GM23338 (cell line): ENCODE measurements around the gene LPP. TPM values are rescaled to one million over a fixed set of nuclear protein-coding genes. Genes with fewer than 3 reads are reported as not detected.

Experiments
- ATAC-seq: fragments of 200-7000 bp; cut with Tn5 transposase; 3 replicates; pipeline ENCODE4 v1.9.1; 2020
- DNase-seq: peaks from one replicate; pipeline ENCODE4 v3.0.0-alpha.2; 2015; ENCODE audit warnings: low spot score
- H2AFZ ChIP-seq: fragments of 200-600 bp; sonication (generic); 2 replicates; pipeline ENCODE4 v1.8.0; 2016; ENCODE audit warnings: antibody characterized with exemption, mild to moderate bottlenecking, moderate library complexity
- H3F3A ChIP-seq: fragments of 200-600 bp; sonication (generic); replicated peaks from 2 replicates; pipeline ENCODE4 v1.8.0; 2017; ENCODE audit warnings: antibody characterized with exemption, mixed run types, low read depth
- H3K27ac ChIP-seq: fragments of 200-600 bp; sonication (generic); 2 replicates; pipeline ENCODE4 v1.6.1; 2016; ENCODE audit warnings: low read depth
- H3K27me3 ChIP-seq: fragments of 200-600 bp; sonication (generic); 2 replicates; pipeline ENCODE4 v1.8.0; 2016; ENCODE audit warnings: mild to moderate bottlenecking, mixed run types, moderate library complexity; ENCODE audit not compliant: insufficient read depth
- H3K36me3 ChIP-seq: fragments of 200-600 bp; sonication (generic); 2 replicates; pipeline ENCODE4 v1.8.0; 2016; ENCODE audit warnings: mild to moderate bottlenecking; ENCODE audit not compliant: insufficient read depth
- H3K4me1 ChIP-seq: fragments of 200-600 bp; sonication (generic); 2 replicates; pipeline ENCODE4 v1.8.0; 2016; ENCODE audit warnings: mild to moderate bottlenecking, moderate library complexity; ENCODE audit not compliant: insufficient read depth
- H3K4me2 ChIP-seq: fragments of 200-600 bp; sonication (generic); 2 replicates; pipeline ENCODE4 v1.7.1; 2017; ENCODE audit warnings: mixed run types
- H3K4me3 ChIP-seq: fragments of 200-600 bp; sonication (generic); 2 replicates; pipeline ENCODE4 v1.6.1; 2016; ENCODE audit warnings: mixed run types
- H3K79me2 ChIP-seq: fragments of 200-600 bp; sonication (generic); replicated peaks from 2 replicates; pipeline ENCODE4 v1.8.0; 2017; ENCODE audit warnings: mild to moderate bottlenecking; ENCODE audit not compliant: insufficient read depth
- H3K9me2 ChIP-seq: fragments of 200-600 bp; sonication (generic); 2 replicates; pipeline ENCODE4 v1.8.0; 2017; ENCODE audit not compliant: insufficient read depth
- H4K20me1 ChIP-seq: fragments of 200-600 bp; sonication (generic); replicated peaks from 2 replicates; pipeline ENCODE4 v1.8.0; 2017; ENCODE audit warnings: mild to moderate bottlenecking; ENCODE audit not compliant: insufficient read depth
- H3K27ac Mint-ChIP-seq: 2 replicates; pipeline ENCODE4 v1.8.0; 2020; ENCODE audit warnings: inconsistent platforms, mild to moderate bottlenecking, moderate library complexity, mixed read lengths
- H3K27me3 Mint-ChIP-seq: 3 replicates; pipeline ENCODE4 v1.8.0; 2022; ENCODE audit warnings: low read depth, mild to moderate bottlenecking, moderate library complexity, mixed read lengths, inconsistent platforms; ENCODE audit not compliant: insufficient read depth, poor library complexity
- H3K36me3 Mint-ChIP-seq: 3 replicates; pipeline ENCODE4 v1.8.0; 2021; ENCODE audit warnings: low read depth, mild to moderate bottlenecking, inconsistent platforms, moderate library complexity, mixed read lengths
- H3K4me1 Mint-ChIP-seq: 3 replicates; pipeline ENCODE4 v1.8.0; 2020; ENCODE audit warnings: mild to moderate bottlenecking, inconsistent platforms, mixed read lengths
- H3K4me3 Mint-ChIP-seq: 3 replicates; pipeline ENCODE4 v1.8.0; 2021; ENCODE audit warnings: moderate library complexity, mild to moderate bottlenecking, inconsistent platforms, mixed read lengths
- H3K9me3 Mint-ChIP-seq: 3 replicates; pipeline ENCODE4 v1.8.0; 2020; ENCODE audit warnings: moderate library complexity, mild to moderate bottlenecking, inconsistent platforms, mixed read lengths
- CREB1 ChIP-seq: fragments of 250-450 bp; sonication (Bioruptor Pico); IDR thresholded peaks from 2 replicates; pipeline ENCODE4 v1.5.0; 2020; ENCODE audit warnings: low read depth, mild to moderate bottlenecking, moderate library complexity
- CTCF ChIP-seq, 2 experiments: fragments of 200-600 bp in 1 of 2; sonication (generic) in 1 of 2; conservative IDR thresholded peaks; 2 replicates each; pipeline versions ENCODE4 v1.5.1 to v1.6.1; 2016 to 2017; ENCODE audit warnings: antibody characterized with exemption in 2 of 2, low read depth in 2 of 2, mild to moderate bottlenecking in 2 of 2, moderate library complexity in 1 of 2
- ETS1 ChIP-seq: IDR thresholded peaks from 2 replicates; pipeline ENCODE4 v1.6.1; 2016; ENCODE audit warnings: antibody characterized with exemption
- EZH2 ChIP-seq: fragments of 200-600 bp; sonication (generic); IDR thresholded peaks from one replicate; pipeline ENCODE4 v1.8.0; 2017; ENCODE audit warnings: antibody characterized with exemption, mild to moderate bottlenecking, low read depth; ENCODE audit not compliant: unreplicated experiment
- EZH2phosphoT487 ChIP-seq: fragments of 200-600 bp; sonication (generic); IDR thresholded peaks from one replicate; pipeline ENCODE4 v1.8.1; 2018; ENCODE audit warnings: antibody characterized with exemption; ENCODE audit not compliant: unreplicated experiment
- POLR2AphosphoS5 ChIP-seq: IDR thresholded peaks from 2 replicates; pipeline ENCODE4 v1.6.1; 2016; ENCODE audit warnings: antibody characterized with exemption, low read depth
- REST ChIP-seq: IDR thresholded peaks from one replicate; pipeline ENCODE4 v1.6.1; 2018; ENCODE audit warnings: antibody characterized with exemption; ENCODE audit not compliant: unreplicated experiment
- STAT1 ChIP-seq: IDR thresholded peaks from one replicate; pipeline ENCODE4 v1.6.1; 2016; ENCODE audit warnings: antibody characterized with exemption; ENCODE audit not compliant: unreplicated experiment
- ZNF114 ChIP-seq: fragments of 250-450 bp; sonication (Bioruptor Pico); IDR thresholded peaks from 2 replicates; pipeline ENCODE4 v1.5.0; 2020; ENCODE audit warnings: mild to moderate bottlenecking, moderate library complexity
- ZNF331 ChIP-seq: fragments of 250-450 bp; sonication (Bioruptor Pico); IDR thresholded peaks from 2 replicates; pipeline ENCODE4 v1.5.0; 2020; ENCODE audit warnings: low read depth, mild to moderate bottlenecking, moderate library complexity
- polyA plus RNA-seq: library from polyadenylated mRNA; unstranded; fragments of >200 nt; fragmentation: Nextera tagmentation; extraction: Ambion mirVana; gene quantifications from 2 replicates; pipeline ENCODE4 v1.2.1, GENCODE V29; 2016
- total RNA-seq: library from RNA; depleted of rRNA; stranded (reverse); fragments of >200 nt; shearing (Covaris generic); gene quantifications from 2 replicates; pipeline ENCODE4 v1.2.3, GENCODE V29; 2014

Gene LPP
- total and polyA plus RNA-seq, 2 experiments from 2014 or later: 23.0 to 35.2 TPM

- H3K4me3 ChIP-seq: no peak overlapping the region
- H3F3A ChIP-seq: no peaks in the 10 kb centered on the region
- Mint-ChIP-seq H3K4me3 (no peak overlapping the region), H3K36me3 (no peaks in the 10 kb centered on the region), H3K27me3 (no peaks in the 10 kb centered on the region), H3K9me3 (no peaks in the 10 kb centered on the region; the same call in 2 of the 3 replicates), H3K4me1 (no peaks in the 10 kb centered on the region), H3K27ac (no peak overlapping the region)
- no peaks in the 10 kb centered on the region for H3K9me2 ChIP-seq
- H3K4me2 ChIP-seq: no peak overlapping the region
- TF ChIP-seq ZNF114 (CRISPR knock-in tag): no peak
- no peak for TF ChIP-seq CREB1 (CRISPR knock-in tag)
- TF ChIP-seq ZNF331 (CRISPR knock-in tag): no peak
- DNase-seq: no peak
- H3K79me2 ChIP-seq: no peaks in the 10 kb centered on the region
- H3K4me1 ChIP-seq: no peaks in the 10 kb centered on the region
- H3K27ac ChIP-seq: no peak overlapping the region
- no peak for ATAC-seq
- H3K27me3 ChIP-seq: no peaks in the 10 kb centered on the region
- no peaks in the 10 kb centered on the region for H4K20me1 ChIP-seq
- no peak overlapping the region for H2AFZ ChIP-seq
- H3K36me3 ChIP-seq: no peaks in the 10 kb centered on the region
These were observed 735.1 kb downstream of the LPP start for GRCh38 chr3:188889054-188889491.

GRCh38 chr3:188890572-188891270 lies 736.8 kb downstream of the LPP start:
- Histone ChIP-seq H3K9me2 (no peaks in the 10 kb centered on the region), H4K20me1 (no peaks in the 10 kb centered on the region), H3K27me3 (no peaks in the 10 kb centered on the region), H3K4me3 (no peak overlapping the region), H3K4me2 (no peak overlapping the region), H3K36me3 (no peaks in the 10 kb centered on the region), H3K79me2 (no peaks in the 10 kb centered on the region), H2AFZ (no peak overlapping the region), H3K4me1 (no peaks in the 10 kb centered on the region), H3K27ac (no peak overlapping the region), H3F3A (no peaks in the 10 kb centered on the region)
- Mint-ChIP-seq H3K4me1 (no peaks in the 10 kb centered on the region), H3K27me3 (no peaks in the 10 kb centered on the region), H3K36me3 (no peaks in the 10 kb centered on the region), H3K27ac (no peak overlapping the region), H3K4me3 (no peak overlapping the region), H3K9me3 (no peaks in the 10 kb centered on the region; the same call in 2 of the 3 replicates)
- ATAC-seq (no peak), DNase-seq (no peak)
- TF ChIP-seq ZNF331 (CRISPR knock-in tag): no peak
- no peak for TF ChIP-seq CREB1 (CRISPR knock-in tag)
- TF ChIP-seq STAT1: no peak
- TF ChIP-seq CTCF (conservative IDR thresholded peaks at IDR 0.05; ENCODE audit: low read depth in 2 of 2): no peak
- no peak for TF ChIP-seq POLR2AphosphoS5
- no peak for TF ChIP-seq EZH2
- TF ChIP-seq REST: no peak
- TF ChIP-seq EZH2phosphoT487: no peak
- no peak for TF ChIP-seq ETS1
